HepG2 (cell line): Measurements from ENCODE around the gene ACAP1. TPM values are rescaled to one million over a fixed set of nuclear protein-coding genes. Genes with fewer than 3 reads are reported as not detected.

Source experiments
- BRD4 ChIP-seq: sonication (generic); formaldehyde crosslinking; IDR thresholded peaks from 2 replicates; pipeline ENCODE4 v1.4.0; 2020; ENCODE audit warnings: missing genetic modification reagents
- ELF3 ChIP-seq: IDR thresholded peaks from 2 replicates; pipeline ENCODE4 v1.6.1; 2016; ENCODE audit warnings: missing genetic modification reagents, missing compliant biosample characterization
- ESRRA ChIP-seq: sonication (generic); formaldehyde crosslinking; IDR thresholded peaks from 2 replicates; pipeline ENCODE4 v1.5.1; 2020; ENCODE audit warnings: mild to moderate bottlenecking, low read depth, missing genetic modification reagents
- KDM2A ChIP-seq: sonication (generic); formaldehyde crosslinking; IDR thresholded peaks from 2 replicates; pipeline ENCODE4 v1.4.0; 2020; ENCODE audit warnings: low read depth, missing genetic modification reagents, borderline replicate concordance
- KDM5B ChIP-seq: sonication (generic); formaldehyde crosslinking; IDR thresholded peaks from 2 replicates; pipeline ENCODE4 v1.4.0; 2020; ENCODE audit warnings: missing genetic modification reagents, mild to moderate bottlenecking, borderline replicate concordance
- MED1 ChIP-seq: sonication (generic); formaldehyde crosslinking; IDR thresholded peaks from 2 replicates; pipeline ENCODE4 v1.4.0; 2020; ENCODE audit warnings: missing genetic modification reagents
- MXD4 ChIP-seq: IDR thresholded peaks from 2 replicates; pipeline ENCODE4 v1.6.1; 2016; ENCODE audit warnings: mild to moderate bottlenecking, missing biosample characterization, missing genetic modification reagents
- TGIF2 ChIP-seq: IDR thresholded peaks from 2 replicates; pipeline ENCODE4 v1.6.1; 2016; ENCODE audit warnings: control low read depth, missing compliant biosample characterization
- ZC3H13 ChIP-seq: sonication (generic); formaldehyde crosslinking; IDR thresholded peaks from 2 replicates; pipeline ENCODE4 v1.8.1; 2023; ENCODE audit warnings: mild to moderate bottlenecking, missing genetic modification reagents, moderate library complexity
- ZNF761 ChIP-seq: sonication (generic); formaldehyde crosslinking; conservative IDR thresholded peaks from 2 replicates; pipeline ENCODE4 v1.4.0; 2020; ENCODE audit warnings: mild to moderate bottlenecking, missing genetic modification reagents
- ZSCAN29 ChIP-seq: sonication (generic); formaldehyde crosslinking; conservative IDR thresholded peaks from 2 replicates; pipeline ENCODE4 v1.4.0; 2020; ENCODE audit warnings: mild to moderate bottlenecking, missing genetic modification reagents
- polyA plus RNA-seq, 8 experiments: library from polyadenylated mRNA; depleted of rRNA in 3 of 8; stranded (reverse) in 7 of 8; unstranded in 1 of 8; fragments of >200 nt; fragmentation: Illumina TruSeq in 4 of 8; extraction: Trizol in 4 of 8; gene quantifications; 2 replicates each; pipeline versions ENCODE4 v1.2.1 to v1.2.3, GENCODE V29; 2011 to 2016; ENCODE audit warnings: low read depth in 4 of 8, missing spikeins in 1 of 8, mixed read lengths in 1 of 8; ENCODE audit not compliant: insufficient read depth in 1 of 8
- total RNA-seq, 5 experiments: library from RNA; depleted of rRNA; stranded (reverse); fragments of >200 nt; fragmentation: Illumina TruSeq; extraction: Trizol; gene quantifications; 2 replicates each; pipeline ENCODE4 v1.2.3, GENCODE V29; 2016; ENCODE audit warnings: low read depth in 1 of 5
- TF ChIP-seq, protein P1 (sequence below): sonication (generic); formaldehyde crosslinking; IDR thresholded peaks from 2 replicates; pipeline ENCODE4 v1.5.1; 2020; ENCODE audit warnings: mild to moderate bottlenecking, missing genetic modification reagents, moderate library complexity
- TF ChIP-seq, protein P2 (sequence below): IDR thresholded peaks from 2 replicates; pipeline ENCODE4 v1.6.1; 2012; ENCODE audit warnings: inconsistent platforms
- TF ChIP-seq, protein P3 (sequence below): sonication (generic); formaldehyde crosslinking; conservative IDR thresholded peaks from 2 replicates; pipeline ENCODE4 v1.4.0; 2020; ENCODE audit warnings: missing genetic modification reagents
- TF ChIP-seq, protein P4 (sequence below): sonication (generic); formaldehyde crosslinking; IDR thresholded peaks from 2 replicates; pipeline ENCODE4 v1.5.0; 2020; ENCODE audit warnings: missing genetic modification reagents, mild to moderate bottlenecking, borderline replicate concordance
- TF ChIP-seq, protein P5 (sequence below): sonication (generic); formaldehyde crosslinking; IDR thresholded peaks from 2 replicates; pipeline ENCODE4 v1.4.0; 2020; ENCODE audit warnings: mild to moderate bottlenecking, missing genetic modification reagents

The ACAP1 gene
- total and polyA plus RNA-seq, 2 of the 13 experiments (the other 11 are each of a cell fraction or from before 2014, with no cell fraction given) = 1.3 to 2.5 TPM

DNA sequence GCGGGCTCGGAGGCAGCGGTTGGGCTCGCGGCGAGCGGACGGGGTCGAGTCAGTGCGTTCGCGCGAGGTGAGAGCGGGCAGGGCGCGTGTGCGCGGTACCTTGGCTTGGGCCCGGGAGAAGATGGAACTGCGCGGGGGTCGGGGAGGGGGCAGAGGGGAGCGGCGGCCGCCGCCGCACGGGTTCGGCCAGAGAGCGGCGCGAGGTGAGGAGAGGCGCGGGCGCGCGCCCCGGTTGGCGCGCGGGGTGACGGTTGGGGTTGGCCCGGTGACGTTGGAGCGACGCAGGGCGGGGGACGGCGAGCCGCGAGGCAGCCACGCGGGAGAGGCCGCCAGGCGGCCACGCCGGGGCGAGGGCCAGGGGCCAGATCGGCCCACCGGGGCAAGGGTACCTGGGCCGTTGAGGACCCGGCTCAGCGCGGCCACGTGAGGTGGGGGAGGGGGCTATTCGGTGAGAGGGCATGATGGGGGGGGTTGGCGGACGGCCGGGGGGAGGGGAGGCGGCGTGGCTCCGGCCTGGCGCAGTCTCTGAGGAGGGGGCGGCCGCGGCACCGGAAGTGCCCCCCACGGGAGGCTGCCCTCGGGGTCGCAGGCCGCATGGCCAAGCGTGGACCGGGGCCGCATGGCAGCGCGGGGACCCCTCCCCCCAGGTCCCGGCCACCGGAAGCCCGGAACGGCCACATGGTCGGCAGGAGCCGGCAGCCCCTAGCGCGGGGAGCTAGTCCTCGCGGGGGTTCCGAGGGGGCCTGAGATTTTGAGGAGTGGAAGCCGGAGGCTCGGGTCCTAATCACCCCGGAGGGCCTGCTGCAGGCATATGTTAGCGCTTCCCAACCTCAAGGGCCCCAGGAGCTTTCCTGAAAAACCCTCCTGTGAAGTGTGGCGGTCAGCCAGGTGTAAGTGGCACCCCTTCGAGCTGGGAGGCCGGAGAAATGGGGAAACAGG is 28.4 kb upstream of the ACAP1 start (continued):
- TF ChIP-seq, protein P1, sequence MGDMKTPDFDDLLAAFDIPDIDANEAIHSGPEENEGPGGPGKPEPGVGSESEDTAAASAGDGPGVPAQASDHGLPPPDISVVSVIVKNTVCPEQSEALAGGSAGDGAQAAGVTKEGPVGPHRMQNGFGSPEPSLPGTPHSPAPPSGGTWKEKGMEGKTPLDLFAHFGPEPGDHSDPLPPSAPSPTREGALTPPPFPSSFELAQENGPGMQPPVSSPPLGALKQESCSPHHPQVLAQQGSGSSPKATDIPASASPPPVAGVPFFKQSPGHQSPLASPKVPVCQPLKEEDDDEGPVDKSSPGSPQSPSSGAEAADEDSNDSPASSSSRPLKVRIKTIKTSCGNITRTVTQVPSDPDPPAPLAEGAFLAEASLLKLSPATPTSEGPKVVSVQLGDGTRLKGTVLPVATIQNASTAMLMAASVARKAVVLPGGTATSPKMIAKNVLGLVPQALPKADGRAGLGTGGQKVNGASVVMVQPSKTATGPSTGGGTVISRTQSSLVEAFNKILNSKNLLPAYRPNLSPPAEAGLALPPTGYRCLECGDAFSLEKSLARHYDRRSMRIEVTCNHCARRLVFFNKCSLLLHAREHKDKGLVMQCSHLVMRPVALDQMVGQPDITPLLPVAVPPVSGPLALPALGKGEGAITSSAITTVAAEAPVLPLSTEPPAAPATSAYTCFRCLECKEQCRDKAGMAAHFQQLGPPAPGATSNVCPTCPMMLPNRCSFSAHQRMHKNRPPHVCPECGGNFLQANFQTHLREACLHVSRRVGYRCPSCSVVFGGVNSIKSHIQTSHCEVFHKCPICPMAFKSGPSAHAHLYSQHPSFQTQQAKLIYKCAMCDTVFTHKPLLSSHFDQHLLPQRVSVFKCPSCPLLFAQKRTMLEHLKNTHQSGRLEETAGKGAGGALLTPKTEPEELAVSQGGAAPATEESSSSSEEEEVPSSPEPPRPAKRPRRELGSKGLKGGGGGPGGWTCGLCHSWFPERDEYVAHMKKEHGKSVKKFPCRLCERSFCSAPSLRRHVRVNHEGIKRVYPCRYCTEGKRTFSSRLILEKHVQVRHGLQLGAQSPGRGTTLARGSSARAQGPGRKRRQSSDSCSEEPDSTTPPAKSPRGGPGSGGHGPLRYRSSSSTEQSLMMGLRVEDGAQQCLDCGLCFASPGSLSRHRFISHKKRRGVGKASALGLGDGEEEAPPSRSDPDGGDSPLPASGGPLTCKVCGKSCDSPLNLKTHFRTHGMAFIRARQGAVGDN (CRISPR knock-in tag) = peak; percentile 78
- TF ChIP-seq ZSCAN29 (CRISPR knock-in tag) (0 out of 2 replicates have a peak, but pooled peaks have one; percentile 53), MED1 (CRISPR knock-in tag) (peak; percentile 16; the same call in 1 of the 2 replicates), TGIF2 (peak; percentile 78), KDM5B (CRISPR knock-in tag) (0 out of 2 replicates have a peak, but pooled peaks have one; percentile 31), KDM2A (CRISPR knock-in tag) (0 out of 2 replicates have a peak, but pooled peaks have one; percentile 26), ESRRA (no peak), MXD4 (CRISPR knock-in tag) (peak; percentile 55; the same call in 1 of the 2 replicates), ZNF761 (CRISPR knock-in tag) (peak; percentile 30; the same call in 1 of the 2 replicates), ZC3H13 (peak; percentile 68; the same call in 1 of the 2 replicates), BRD4 (CRISPR knock-in tag) (0 out of 2 replicates have a peak, but pooled peaks have one; percentile 41), ELF3 (CRISPR knock-in tag) (no peak)
- TF ChIP-seq, protein P2, sequence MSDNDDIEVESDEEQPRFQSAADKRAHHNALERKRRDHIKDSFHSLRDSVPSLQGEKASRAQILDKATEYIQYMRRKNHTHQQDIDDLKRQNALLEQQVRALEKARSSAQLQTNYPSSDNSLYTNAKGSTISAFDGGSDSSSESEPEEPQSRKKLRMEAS = peak; percentile 92
- TF ChIP-seq, protein P3, sequence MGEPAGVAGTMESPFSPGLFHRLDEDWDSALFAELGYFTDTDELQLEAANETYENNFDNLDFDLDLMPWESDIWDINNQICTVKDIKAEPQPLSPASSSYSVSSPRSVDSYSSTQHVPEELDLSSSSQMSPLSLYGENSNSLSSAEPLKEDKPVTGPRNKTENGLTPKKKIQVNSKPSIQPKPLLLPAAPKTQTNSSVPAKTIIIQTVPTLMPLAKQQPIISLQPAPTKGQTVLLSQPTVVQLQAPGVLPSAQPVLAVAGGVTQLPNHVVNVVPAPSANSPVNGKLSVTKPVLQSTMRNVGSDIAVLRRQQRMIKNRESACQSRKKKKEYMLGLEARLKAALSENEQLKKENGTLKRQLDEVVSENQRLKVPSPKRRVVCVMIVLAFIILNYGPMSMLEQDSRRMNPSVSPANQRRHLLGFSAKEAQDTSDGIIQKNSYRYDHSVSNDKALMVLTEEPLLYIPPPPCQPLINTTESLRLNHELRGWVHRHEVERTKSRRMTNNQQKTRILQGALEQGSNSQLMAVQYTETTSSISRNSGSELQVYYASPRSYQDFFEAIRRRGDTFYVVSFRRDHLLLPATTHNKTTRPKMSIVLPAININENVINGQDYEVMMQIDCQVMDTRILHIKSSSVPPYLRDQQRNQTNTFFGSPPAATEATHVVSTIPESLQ = no peak
- TF ChIP-seq, protein P4, sequence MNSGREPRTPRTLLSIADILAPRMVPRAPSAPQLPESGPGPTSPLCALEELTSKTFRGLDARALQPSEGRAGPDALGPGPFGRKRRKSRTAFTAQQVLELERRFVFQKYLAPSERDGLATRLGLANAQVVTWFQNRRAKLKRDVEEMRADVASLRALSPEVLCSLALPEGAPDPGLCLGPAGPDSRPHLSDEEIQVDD (CRISPR knock-in tag) = no peak
- TF ChIP-seq, protein P5, sequence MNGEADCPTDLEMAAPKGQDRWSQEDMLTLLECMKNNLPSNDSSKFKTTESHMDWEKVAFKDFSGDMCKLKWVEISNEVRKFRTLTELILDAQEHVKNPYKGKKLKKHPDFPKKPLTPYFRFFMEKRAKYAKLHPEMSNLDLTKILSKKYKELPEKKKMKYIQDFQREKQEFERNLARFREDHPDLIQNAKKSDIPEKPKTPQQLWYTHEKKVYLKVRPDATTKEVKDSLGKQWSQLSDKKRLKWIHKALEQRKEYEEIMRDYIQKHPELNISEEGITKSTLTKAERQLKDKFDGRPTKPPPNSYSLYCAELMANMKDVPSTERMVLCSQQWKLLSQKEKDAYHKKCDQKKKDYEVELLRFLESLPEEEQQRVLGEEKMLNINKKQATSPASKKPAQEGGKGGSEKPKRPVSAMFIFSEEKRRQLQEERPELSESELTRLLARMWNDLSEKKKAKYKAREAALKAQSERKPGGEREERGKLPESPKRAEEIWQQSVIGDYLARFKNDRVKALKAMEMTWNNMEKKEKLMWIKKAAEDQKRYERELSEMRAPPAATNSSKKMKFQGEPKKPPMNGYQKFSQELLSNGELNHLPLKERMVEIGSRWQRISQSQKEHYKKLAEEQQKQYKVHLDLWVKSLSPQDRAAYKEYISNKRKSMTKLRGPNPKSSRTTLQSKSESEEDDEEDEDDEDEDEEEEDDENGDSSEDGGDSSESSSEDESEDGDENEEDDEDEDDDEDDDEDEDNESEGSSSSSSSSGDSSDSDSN (CRISPR knock-in tag) = peak; percentile 28; the same call in 1 of the 2 replicates
